ENCODE data around the gene DUSP1.

The DUSP1 gene

GRCh38 chr5:172760136-172760535 lies 10.9 kb downstream of the DUSP1 start:
- no peak for DNase-seq

DNA sequence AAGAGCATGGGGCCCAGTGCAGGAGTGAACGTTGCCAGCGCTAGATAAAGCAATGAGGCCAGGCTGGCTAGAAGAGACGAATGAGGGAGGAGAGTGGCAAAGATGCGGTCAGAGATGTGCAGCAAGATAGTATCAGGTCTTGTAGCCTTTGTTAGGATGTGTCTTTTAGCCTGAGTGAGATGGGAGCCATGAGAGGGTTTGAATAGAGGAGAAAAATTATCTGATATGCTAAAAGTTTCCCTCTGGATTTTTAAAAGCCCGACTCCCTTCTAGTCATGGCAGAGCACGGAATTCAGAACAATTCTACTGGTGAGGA lies 12.2 kb downstream of the DUSP1 start:
- DNase-seq, result no peak

DNA sequence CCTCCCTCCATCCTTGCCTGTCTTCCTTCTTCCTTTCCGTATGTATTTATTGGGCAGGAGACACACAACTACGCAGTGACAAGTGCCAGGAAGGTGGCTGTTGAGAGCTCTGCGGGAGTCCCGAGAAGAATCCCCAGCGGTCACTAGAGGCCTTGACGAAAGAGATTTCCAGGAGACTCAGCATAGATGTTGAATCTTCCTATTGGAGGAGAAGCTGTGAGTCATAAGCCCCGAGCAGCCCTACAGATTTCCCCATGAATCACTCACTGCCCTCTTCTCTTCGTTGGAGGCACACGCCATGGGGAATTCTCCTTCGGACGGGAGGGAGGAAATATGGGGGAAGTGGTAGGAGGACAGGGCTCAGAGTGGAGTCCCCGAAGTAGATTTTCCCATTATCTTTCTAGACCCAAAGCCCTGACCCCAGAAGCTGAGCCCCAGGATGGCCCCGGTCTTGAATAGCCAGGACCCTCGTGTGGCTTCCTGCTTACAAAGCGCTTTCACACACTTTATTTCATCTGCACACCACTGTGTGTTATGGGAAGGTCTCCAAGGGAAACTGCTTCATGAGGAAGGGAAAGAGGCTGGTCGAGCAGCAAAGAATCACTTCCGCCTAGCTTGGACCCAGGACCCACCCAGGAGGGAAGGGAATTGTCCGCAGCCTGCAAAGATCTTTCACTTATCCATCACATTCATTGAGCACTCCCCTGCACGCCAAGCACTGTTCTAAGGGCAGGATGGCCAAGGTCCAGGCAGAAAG lies 12.7 kb downstream of the DUSP1 start:
- no peak for DNase-seq

DNA sequence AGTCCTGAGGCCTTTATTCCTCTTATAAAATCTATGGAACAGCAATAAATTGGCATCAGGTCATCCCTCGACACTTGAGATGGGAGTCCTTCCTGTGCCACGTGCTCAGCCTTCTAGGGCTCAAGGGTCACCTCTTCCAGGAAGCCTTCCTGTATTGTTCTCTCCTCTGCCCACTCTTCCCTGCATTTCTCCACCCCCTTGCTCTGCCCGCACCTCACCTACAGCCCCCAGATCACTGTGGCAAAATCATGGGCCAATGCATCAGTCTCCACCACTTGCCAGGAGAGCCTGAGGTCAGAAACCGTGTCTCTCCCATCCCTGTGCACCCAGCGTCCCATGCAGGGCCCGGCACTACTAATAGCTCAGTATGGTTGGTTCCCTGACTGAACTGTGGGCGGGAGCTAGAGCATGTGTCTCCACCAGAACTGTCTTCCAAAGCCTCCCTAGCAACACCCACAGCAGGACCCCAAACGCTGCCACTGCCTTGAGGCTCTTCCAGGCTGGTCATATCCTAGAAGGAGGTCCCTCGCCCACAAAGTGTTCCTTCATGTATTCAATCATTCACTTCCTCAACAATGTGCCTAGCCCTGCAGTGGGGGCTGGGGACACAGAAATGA lies 13.5 kb downstream of the DUSP1 start:
- no peak for DNase-seq

GRCh38 chr5:172756764-172757393 lies 14.1 kb downstream of the DUSP1 start:
- no peak for DNase-seq

- DNase-seq, result no peak
These were observed 16.2 kb downstream of the DUSP1 start for GRCh38 chr5:172754596-172755356.

GRCh38 chr5:172753101-172753500 lies 17.9 kb downstream of the DUSP1 start:
- no peak for DNase-seq

GRCh38 chr5:172751761-172752510 lies 19.1 kb downstream of the DUSP1 start:
- no peak for DNase-seq

DNA sequence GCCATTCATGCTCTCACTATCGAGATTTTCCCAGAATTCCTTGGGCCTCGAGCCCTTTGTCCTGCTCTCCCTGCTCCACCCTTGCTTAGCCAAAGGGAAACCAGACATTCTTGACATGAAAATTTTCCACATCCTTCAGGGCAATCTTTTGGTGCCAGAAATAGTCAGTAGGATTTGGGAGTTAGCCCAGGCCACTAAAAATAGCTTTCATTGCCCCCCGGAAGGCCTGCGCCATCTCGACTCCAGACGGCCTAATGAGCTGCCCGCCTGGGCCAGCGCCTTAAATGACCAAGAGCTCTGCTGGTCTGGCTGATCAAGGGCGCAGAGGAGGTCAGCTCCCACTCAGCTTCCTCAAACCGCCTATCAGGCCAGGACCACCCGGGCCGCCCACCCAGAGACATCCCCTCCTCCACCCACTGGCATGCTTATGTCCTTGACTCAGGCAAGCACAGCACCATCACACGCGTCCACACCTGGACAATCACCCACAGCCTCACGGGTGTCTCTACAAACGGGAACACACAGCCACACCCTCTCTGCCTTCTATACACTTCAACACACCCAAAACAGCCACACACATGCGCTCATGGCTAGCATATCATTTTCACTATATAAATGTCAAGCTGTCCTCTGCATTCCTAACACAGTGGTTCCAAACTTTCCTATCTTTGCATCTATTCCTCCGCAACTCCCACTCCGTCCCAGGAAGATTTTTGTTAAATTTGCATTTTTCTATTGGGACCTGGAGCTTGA lies 20.9 kb downstream of the DUSP1 start:
- DNase-seq, result no peak

- DNase-seq, result no peak
These were observed 21.9 kb downstream of the DUSP1 start for GRCh38 chr5:172749076-172749475.

- no peak for DNase-seq
These were observed 22.6 kb downstream of the DUSP1 start for GRCh38 chr5:172748341-172748843.

- no peak for DNase-seq
These were observed 23.5 kb downstream of the DUSP1 start for GRCh38 chr5:172747471-172747870.

- DNase-seq, result no peak
These were observed 24.3 kb downstream of the DUSP1 start for GRCh38 chr5:172746725-172747124.

GRCh38 chr5:172745838-172746237 lies 25.2 kb downstream of the DUSP1 start:
- no peak for DNase-seq

DNA sequence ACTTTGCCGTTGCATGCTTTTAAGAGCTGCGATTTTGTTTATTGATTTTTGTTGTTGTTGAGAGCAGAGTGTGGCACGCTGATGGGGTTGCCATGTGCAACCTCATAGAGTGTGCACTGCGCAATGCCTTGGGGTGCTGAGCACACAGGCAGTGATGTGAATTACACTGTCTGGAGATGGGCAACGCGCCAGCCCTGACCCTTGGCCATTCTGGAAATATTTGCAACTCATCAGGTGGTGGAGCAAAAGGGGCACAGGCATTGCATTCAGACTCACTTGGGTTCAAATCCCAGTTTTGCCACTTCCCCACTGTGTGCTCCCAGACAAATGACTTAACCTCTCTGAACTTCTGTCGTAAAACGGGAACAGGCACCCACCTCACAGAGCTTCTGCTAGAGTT lies 25.6 kb downstream of the DUSP1 start:
- no peak for DNase-seq

DNA sequence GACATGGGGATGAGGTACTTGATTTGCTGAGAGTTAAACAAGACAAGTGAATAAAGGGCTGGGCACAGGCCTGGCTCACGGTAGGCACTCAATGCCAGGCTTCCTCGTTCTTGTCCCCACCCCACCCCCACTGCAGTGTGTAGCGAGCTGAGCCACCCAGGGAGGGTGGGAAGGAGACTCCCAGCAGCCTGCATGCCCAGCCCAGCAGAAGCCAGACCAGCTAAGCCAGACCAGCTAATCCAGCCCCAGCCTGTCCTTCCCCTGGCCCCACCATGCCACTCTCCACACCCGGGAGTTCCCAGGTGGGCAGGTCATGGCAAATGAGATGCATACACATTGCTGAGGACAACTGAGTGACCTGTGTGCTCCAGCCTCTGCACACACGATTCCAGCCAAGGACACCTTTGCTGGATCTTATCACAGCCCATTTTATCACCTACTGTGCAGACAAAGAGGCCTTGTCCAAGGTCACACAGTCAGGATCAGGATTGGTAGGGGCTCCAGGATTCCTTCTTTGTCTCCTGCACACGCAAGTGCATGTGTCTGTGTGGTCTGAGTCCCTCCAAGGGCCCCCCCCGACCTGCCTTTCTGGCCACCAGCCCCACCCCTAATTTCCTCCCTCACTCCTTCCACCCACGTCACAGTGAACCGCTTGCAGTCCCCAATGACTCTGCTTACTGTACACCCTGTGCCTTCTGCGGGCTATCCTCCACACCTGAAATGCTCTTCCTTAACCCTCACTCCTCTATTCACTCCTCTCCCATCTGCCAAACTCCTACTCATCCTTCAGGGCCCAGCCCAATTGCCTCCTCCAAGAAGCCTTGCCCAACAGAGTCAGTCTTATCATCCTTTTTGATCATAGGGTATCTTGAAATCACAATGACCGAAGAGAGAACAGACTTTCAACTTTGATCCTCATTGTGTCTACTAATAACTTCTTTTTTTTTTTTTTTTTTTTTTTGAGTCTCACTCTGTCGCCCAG lies 26.6 kb downstream of the DUSP1 start:
- DNase-seq, result no peak

DNA sequence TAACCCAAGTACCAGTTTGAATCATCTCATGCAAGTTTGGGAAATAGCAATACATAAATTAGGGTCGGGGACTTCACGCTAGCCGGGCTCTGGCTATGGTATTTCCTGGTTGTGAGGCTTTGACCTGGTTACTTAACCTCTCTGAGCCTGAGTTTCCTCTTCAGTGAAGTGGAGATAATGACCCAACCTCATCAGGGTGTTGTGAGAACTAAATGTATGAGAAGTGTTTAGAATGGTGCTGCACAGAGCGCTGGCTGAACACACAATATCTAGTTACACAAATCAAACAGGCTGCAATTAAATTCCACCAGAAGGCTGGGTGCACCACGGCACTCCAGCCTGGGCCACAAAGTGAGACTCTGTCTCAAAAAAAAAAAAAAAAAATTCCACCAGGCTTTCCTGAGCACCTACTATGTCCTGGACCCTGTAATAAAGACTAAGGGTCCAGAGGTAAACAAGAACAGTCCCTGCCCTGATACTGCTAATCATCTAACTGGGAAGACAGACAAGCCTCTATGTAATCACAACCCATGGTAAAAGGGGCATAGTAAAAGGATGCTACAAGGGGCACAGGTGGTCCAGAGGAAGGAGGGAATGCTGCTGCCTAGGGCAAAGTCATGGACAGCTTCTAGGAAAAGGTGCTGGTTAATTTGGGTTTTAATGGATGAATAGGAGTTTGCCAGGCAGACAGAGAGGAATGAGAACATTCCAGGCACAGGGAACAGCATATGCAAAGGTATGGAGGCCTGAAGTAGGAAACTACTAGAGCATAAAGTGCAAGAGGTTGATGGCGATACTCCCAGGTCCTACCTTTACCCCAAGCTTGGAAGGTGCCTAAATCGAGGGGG lies 27.7 kb downstream of the DUSP1 start:
- DNase-seq, result no peak

- DNase-seq, result no peak
These were observed 29.8 kb downstream of the DUSP1 start for GRCh38 chr5:172741206-172741582.

DNA sequence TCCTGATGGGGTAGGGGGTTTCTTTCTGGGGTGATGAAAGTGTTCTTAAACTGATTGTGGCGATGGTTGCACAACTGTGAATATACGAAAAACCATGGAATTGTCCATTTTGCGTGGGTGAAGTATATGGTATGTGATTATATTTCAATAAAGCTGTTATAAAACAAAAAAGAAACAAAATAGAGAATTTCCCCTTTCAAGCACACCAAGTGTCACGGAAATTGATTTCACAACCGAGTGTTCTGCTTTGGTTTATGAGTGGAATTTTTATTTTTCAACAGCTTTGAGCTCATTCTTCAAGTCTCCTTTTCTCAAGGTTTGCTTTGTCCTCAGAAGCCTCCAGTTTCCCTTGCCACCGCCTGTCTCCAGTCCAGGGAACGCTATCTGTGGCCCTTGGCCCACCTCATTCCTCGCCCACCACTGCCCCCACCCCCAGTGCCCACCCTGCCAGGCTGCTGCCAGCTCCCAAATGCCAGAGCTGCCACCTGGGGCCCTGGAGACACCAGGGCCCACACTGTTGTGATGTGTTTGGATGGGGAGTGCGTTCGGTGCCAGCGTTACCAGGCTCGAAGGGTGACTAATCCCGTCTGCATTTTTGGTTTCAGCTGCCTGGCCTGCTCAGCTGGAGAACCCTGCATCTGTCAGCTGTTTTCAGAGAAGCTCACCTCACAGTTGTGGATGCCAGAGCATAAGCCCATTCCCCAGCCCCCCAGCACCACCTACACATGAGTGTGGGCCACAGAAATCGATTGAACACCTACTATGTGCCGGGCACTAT lies 30.4 kb downstream of the DUSP1 start:
- no peak for DNase-seq

Data from activated CD4-positive, alpha-beta T cell treated with anti-CD3 and anti-CD28 coated beads, Interleukin-10, Interleukin-2, amounts not matched to agents 100 ng/mL and 50 ng/mL, durations not matched to agents 16 hours and 8 hours (primary cell).